ENCODE data around the gene JAM3. TPM values are rescaled to one million over a fixed set of nuclear protein-coding genes. Genes with fewer than 3 reads are reported as not detected.
"Not testable (repeated sequence)": the region's sequence is repeated elsewhere in the genome, so short reads cannot be mapped to it uniquely, and the experiment has no call there.

The JAM3 gene
- polyA plus RNA-seq, 1 of the 3 experiments (the other 2 are of a cell fraction): 56.8 TPM

- Histone ChIP-seq H2AFZ (ENCODE audit: low read depth) (no peak overlapping the region), H3K9me3 (no peaks in the 10 kb centered on the region), H3K27ac (ENCODE audit: low read depth in 2 of 2, low read length in 1 of 2) (no peak overlapping the region), H3K27me3 (ENCODE audit: insufficient read depth) (no peaks in the 10 kb centered on the region), H3K9ac (no peak overlapping the region), H3F3A (replicated peaks; ENCODE audit: insufficient read depth) (no peaks in the 10 kb centered on the region), H3K79me2 (ENCODE audit: insufficient read depth) (peaks cover 3% of the 10 kb centered on the region), H3K4me2 (no peak overlapping the region), H4K20me1 (ENCODE audit: insufficient read depth) (0 out of 2 replicates have a peak, but pooled peaks cover 7% of the 10 kb centered on the region), H3K36me3 (replicated peaks in 1 of 2; ENCODE audit: control insufficient read depth in 1 of 2, insufficient read depth in 2 of 2, low read length in 1 of 2) (no peaks in the 10 kb centered on the region), H3K4me3 (ENCODE audit: low read depth in 2 of 2, low read length in 1 of 2) (no peak overlapping the region), H3K4me1 (ENCODE audit: control insufficient read depth in 1 of 2, insufficient read depth in 2 of 2, low read depth in 1 of 2, low read length in 1 of 2) (peaks cover 0 to 4% of the 10 kb centered on the region in 2 experiments; a peak in 1 of 4 replicates), H3K9me2 (no peaks in the 10 kb centered on the region)
- TF ChIP-seq USF1 (IDR thresholded peaks at IDR 0.05; ENCODE audit: borderline replicate concordance, low read depth) (no peak), FOXM1 (IDR thresholded peaks at IDR 0.05; ENCODE audit: low read depth) (no peak), CHD2 (IDR thresholded peaks at IDR 0.05; ENCODE audit: low read length, partially characterized antibody) (no peak), NFIC (IDR thresholded peaks at IDR 0.05; ENCODE audit: borderline replicate concordance) (no peak), MXI1 (IDR thresholded peaks at IDR 0.05; ENCODE audit: low read depth, low read length) (no peak), YY1 (IDR thresholded peaks at IDR 0.05; ENCODE audit: low read depth) (no peak), NRF1 (IDR thresholded peaks at IDR 0.05; ENCODE audit: low read depth, low read length) (no peak)
- TF ChIP-seq, protein P1, sequence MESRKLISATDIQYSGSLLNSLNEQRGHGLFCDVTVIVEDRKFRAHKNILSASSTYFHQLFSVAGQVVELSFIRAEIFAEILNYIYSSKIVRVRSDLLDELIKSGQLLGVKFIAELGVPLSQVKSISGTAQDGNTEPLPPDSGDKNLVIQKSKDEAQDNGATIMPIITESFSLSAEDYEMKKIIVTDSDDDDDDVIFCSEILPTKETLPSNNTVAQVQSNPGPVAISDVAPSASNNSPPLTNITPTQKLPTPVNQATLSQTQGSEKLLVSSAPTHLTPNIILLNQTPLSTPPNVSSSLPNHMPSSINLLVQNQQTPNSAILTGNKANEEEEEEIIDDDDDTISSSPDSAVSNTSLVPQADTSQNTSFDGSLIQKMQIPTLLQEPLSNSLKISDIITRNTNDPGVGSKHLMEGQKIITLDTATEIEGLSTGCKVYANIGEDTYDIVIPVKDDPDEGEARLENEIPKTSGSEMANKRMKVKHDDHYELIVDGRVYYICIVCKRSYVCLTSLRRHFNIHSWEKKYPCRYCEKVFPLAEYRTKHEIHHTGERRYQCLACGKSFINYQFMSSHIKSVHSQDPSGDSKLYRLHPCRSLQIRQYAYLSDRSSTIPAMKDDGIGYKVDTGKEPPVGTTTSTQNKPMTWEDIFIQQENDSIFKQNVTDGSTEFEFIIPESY (IDR thresholded peaks at IDR 0.05; ENCODE audit: borderline replicate concordance, low read depth): no peak
- DNase-seq: no peak
- CTCF ChIA-PET: interaction anchor here (0.7 kb wide), 1 partner anchor 28 kb away, joined by 3 read pairs; no protein-coding TSS in a partner anchor
- POLR2A ChIA-PET: no interaction called here
Measured at GRCh38 chr11:134101282-134101681, 32.4 kb downstream of the JAM3 start.

- Histone ChIP-seq H3K79me2 (ENCODE audit: insufficient read depth) (peaks cover 20% of the 10 kb centered on the region), H3K36me3 (replicated peaks in 1 of 2; ENCODE audit: control insufficient read depth in 1 of 2, insufficient read depth in 2 of 2, low read length in 1 of 2) (no peaks in the 10 kb centered on the region), H3K27me3 (ENCODE audit: insufficient read depth) (no peaks in the 10 kb centered on the region), H3K4me1 (ENCODE audit: control insufficient read depth in 1 of 2, insufficient read depth in 2 of 2, low read depth in 1 of 2, low read length in 1 of 2) (no peaks in the 10 kb centered on the region), H3K27ac (ENCODE audit: low read depth in 2 of 2, low read length in 1 of 2) (no peak overlapping the region), H3F3A (replicated peaks; ENCODE audit: insufficient read depth) (no peaks in the 10 kb centered on the region), H3K9ac (no peak overlapping the region), H2AFZ (ENCODE audit: low read depth) (no peak overlapping the region), H3K9me3 (no peaks in the 10 kb centered on the region), H3K9me2 (no peaks in the 10 kb centered on the region), H3K4me2 (no peak overlapping the region), H3K4me3 (ENCODE audit: low read depth in 2 of 2, low read length in 1 of 2) (no peak overlapping the region), H4K20me1 (ENCODE audit: insufficient read depth) (no peaks in the 10 kb centered on the region)
- WGBS (ENCODE audit: low lambda C conversion rate): 86% methylated on average over 5 of the region's 5 CpGs
- CTCF ChIA-PET: interaction anchor here (1.2 kb wide), 1 partner anchor 11 kb away, joined by 3 read pairs; no protein-coding TSS in a partner anchor
- no peak for DNase-seq
- TF ChIP-seq GATA2 (CRISPR knock-in tag; IDR thresholded peaks at IDR 0.05) (no peak), FOXM1 (IDR thresholded peaks at IDR 0.05; ENCODE audit: low read depth) (no peak), SIN3A (IDR thresholded peaks at IDR 0.05; ENCODE audit: borderline replicate concordance, low read depth, low read length) (no peak), NFIC (IDR thresholded peaks at IDR 0.05; ENCODE audit: borderline replicate concordance) (no peak), RXRA (IDR thresholded peaks at IDR 0.05; ENCODE audit: borderline replicate concordance, low read depth) (no peak)
- TF ChIP-seq, protein P1 (IDR thresholded peaks at IDR 0.05; ENCODE audit: borderline replicate concordance, low read depth): no peak
- POLR2A ChIA-PET: no interaction called here
Measured at GRCh38 chr11:134110252-134110815, 41.5 kb downstream of the JAM3 start.

DNA sequence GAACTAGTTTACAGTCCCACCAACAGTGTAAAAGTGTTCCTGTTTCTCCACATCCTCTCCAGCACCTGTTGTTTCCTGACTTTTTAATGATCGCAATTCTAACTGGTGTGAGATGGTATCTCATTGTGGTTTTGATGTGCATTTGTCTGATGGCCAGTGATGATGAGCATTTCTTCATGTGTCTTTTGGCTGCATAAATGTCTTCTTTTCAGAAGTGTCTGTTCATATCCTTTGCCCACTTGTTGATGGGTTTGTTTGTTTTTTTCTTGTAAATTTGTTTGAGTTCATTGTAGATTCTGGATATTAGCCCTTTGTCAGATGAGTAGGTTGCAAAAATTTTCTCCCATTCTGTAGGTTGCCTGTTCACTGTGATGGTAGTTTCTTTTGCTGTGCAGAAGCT lies 44.9 kb downstream of the JAM3 start:
- Histone ChIP-seq H3K79me2 (ENCODE audit: insufficient read depth) (peaks cover 52% of the 10 kb centered on the region), H3K4me1 (ENCODE audit: control insufficient read depth in 1 of 2, insufficient read depth in 2 of 2, low read depth in 1 of 2, low read length in 1 of 2) (peaks cover 10 to 11% of the 10 kb centered on the region in 2 experiments; a peak in 3 of 4 replicates)
- H3K4me2 ChIP-seq; H3K4me3 ChIP-seq (ENCODE audit: low read depth in 2 of 2, low read length in 1 of 2); DNase-seq; H3K9ac ChIP-seq; H3K9me3 ChIP-seq; H3K27ac ChIP-seq (ENCODE audit: low read depth in 2 of 2, low read length in 1 of 2); H3K27me3 ChIP-seq (ENCODE audit: insufficient read depth); H2AFZ ChIP-seq (ENCODE audit: low read depth); H4K20me1 ChIP-seq (ENCODE audit: insufficient read depth); POLR2A ChIA-PET; H3K36me3 ChIP-seq (replicated peaks in 1 of 2; ENCODE audit: control insufficient read depth in 1 of 2, insufficient read depth in 2 of 2, low read length in 1 of 2); H3K9me2 ChIP-seq; CTCF ChIA-PET; H3F3A ChIP-seq (replicated peaks; ENCODE audit: insufficient read depth): not testable (repeated sequence)
- WGBS (ENCODE audit: low lambda C conversion rate): 100% methylated on average over 1 of the region's 1 CpG
